Activated CD8-positive, alpha-beta T cell treated with anti-CD3 and anti-CD28 coated beads, Interleukin-2, amount 10 ng/mL, durations not matched to agents 7 days and 5 days (primary cell): ENCODE measurements around the gene PPP1R3A. TPM values are rescaled to one million over a fixed set of nuclear protein-coding genes. Genes with fewer than 3 reads are reported as not detected.

Experiments used
- ATAC-seq: fragments of 150-1000 bp; cut with Tn5 transposase; one replicate; pipeline ENCODE4 v1.10.0; 2021; ENCODE audit warnings: moderate library complexity
- CTCF ChIA-PET: fragments of 350-600 bp; sonication (Branson Sonifier 250); formaldehyde crosslinking; loops from one replicate; lab custom pipeline; 2021; ENCODE audit warnings: antibody characterized with exemption; lab: Charles Lee
- POLR2A ChIA-PET: fragments of 350-600 bp; sonication (Branson Sonifier 250); formaldehyde crosslinking; loops from one replicate; lab custom pipeline; 2021; ENCODE audit warnings: antibody characterized with exemption; lab: Charles Lee
- DNase-seq: peaks from one replicate; pipeline ENCODE4 v3.0.0-alpha.2; 2020
- H3K27ac Mint-ChIP-seq: one replicate; pipeline ENCODE4 v1.8.0; 2021; ENCODE audit warnings: mild to moderate bottlenecking, mixed read lengths
- H3K27me3 Mint-ChIP-seq: one replicate; pipeline ENCODE4 v1.8.0; 2021; ENCODE audit warnings: low read depth, mixed read lengths
- H3K36me3 Mint-ChIP-seq: one replicate; pipeline ENCODE4 v1.8.0; 2021; ENCODE audit warnings: low read depth, mixed read lengths
- H3K4me1 Mint-ChIP-seq: one replicate; pipeline ENCODE4 v1.8.0; 2021; ENCODE audit warnings: low read depth, mixed read lengths
- H3K4me3 Mint-ChIP-seq: one replicate; pipeline ENCODE4 v1.8.0; 2021; ENCODE audit warnings: mild to moderate bottlenecking, mixed read lengths
- H3K9me3 Mint-ChIP-seq: one replicate; pipeline ENCODE4 v1.8.0; 2022; ENCODE audit warnings: mixed read lengths; ENCODE audit not compliant: insufficient read depth
- total RNA-seq, 2 experiments: library from RNA; stranded (reverse); gene quantifications; one replicate each; pipeline ENCODE4 v1.2.3, GENCODE V29; 2021

The PPP1R3A gene
- total RNA-seq, 2 experiments from 2014 or later: not detected

DNA sequence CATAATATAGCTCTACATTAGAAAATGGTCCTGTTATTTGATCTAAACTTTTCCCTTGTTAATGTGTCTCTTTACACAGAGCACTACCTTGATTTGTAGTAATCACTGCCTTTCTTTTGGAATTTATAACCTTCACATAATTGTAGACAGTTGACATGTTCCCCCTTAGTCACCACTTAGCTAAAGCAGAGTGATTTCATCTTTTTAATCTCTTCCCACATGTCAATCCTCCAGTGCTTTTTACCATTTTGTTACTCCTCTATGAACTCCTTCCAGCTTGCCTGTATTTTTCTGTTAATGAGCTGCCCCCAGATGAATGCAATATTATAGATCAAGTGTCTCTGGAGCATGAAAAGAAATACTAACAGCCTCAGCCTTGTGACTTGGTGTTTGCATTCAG lies 2.6 kb upstream of the PPP1R3A start:
- no peaks in the 10 kb centered on the region for H3K9me3 Mint-ChIP-seq
- H3K4me1 Mint-ChIP-seq: no peaks in the 10 kb centered on the region
- H3K27me3 Mint-ChIP-seq: no peaks in the 10 kb centered on the region
- no peak overlapping the region for H3K4me3 Mint-ChIP-seq
- ATAC-seq (no peak), DNase-seq (no peak)
- POLR2A ChIA-PET: no interaction called here
- CTCF ChIA-PET: no interaction called here
- H3K36me3 Mint-ChIP-seq: no peaks in the 10 kb centered on the region
- no peak overlapping the region for H3K27ac Mint-ChIP-seq

DNA sequence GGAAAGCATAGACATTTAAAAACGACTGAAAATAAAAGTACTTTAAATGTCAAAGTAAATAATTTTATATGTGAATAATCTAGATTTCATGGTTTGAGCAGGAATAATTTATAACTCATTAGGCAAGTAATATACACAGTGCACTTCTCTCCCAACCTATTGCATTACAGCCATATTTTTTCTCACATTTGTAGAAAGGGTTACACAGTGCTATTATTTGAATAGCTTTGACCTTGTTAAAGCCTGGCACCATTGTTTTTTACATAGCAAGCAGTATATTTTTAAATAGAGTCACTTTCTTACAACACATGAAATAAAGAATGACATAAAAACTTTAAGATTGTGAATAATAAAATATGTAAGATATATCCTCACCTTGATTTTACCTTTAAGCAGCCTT lies 969 bp downstream of the PPP1R3A start:
- ChIA-PET POLR2A (no interaction called here), CTCF (no interaction called here)
- Mint-ChIP-seq H3K9me3 (no peaks in the 10 kb centered on the region), H3K27me3 (no peaks in the 10 kb centered on the region), H3K4me1 (no peaks in the 10 kb centered on the region), H3K4me3 (no peak overlapping the region), H3K27ac (no peak overlapping the region), H3K36me3 (no peaks in the 10 kb centered on the region)
- DNase-seq: no peak
- no peak for ATAC-seq

- ATAC-seq (no peak), DNase-seq (no peak)
- POLR2A ChIA-PET: no interaction called here
- Mint-ChIP-seq H3K27ac (no peak overlapping the region), H3K4me1 (no peaks in the 10 kb centered on the region), H3K4me3 (no peak overlapping the region), H3K9me3 (no peaks in the 10 kb centered on the region), H3K27me3 (no peaks in the 10 kb centered on the region), H3K36me3 (no peaks in the 10 kb centered on the region)
- CTCF ChIA-PET: no interaction called here
Observed at GRCh38 chr7:113915956-113916355, 2.9 kb downstream of the PPP1R3A start.

- no peak for DNase-seq
- H3K9me3 Mint-ChIP-seq: no peaks in the 10 kb centered on the region
- no peaks in the 10 kb centered on the region for H3K4me1 Mint-ChIP-seq
- no peak for ATAC-seq
- no peak overlapping the region for H3K4me3 Mint-ChIP-seq
- CTCF ChIA-PET: no interaction called here
- no peak overlapping the region for H3K27ac Mint-ChIP-seq
- H3K36me3 Mint-ChIP-seq: no peaks in the 10 kb centered on the region
- POLR2A ChIA-PET: no interaction called here
- H3K27me3 Mint-ChIP-seq: no peaks in the 10 kb centered on the region
Observed at GRCh38 chr7:113912876-113913275, 5.9 kb downstream of the PPP1R3A start.

- CTCF ChIA-PET: interaction anchor here (0.7 kb wide), 1 partner anchor 14 kb away, joined by 3 read pairs; no protein-coding TSS in a partner anchor
- Mint-ChIP-seq H3K9me3 (no peaks in the 10 kb centered on the region), H3K27ac (no peak overlapping the region), H3K36me3 (no peaks in the 10 kb centered on the region), H3K4me3 (no peak overlapping the region), H3K4me1 (no peaks in the 10 kb centered on the region), H3K27me3 (no peaks in the 10 kb centered on the region)
- POLR2A ChIA-PET: interaction anchor here (0.6 kb wide), 1 partner anchor 39 kb away, joined by 3 read pairs; no protein-coding TSS in a partner anchor
- ATAC-seq (no peak), DNase-seq (no peak)
Observed at GRCh38 chr7:113907617-113908016, 11.2 kb downstream of the PPP1R3A start.

GRCh38 chr7:113904521-113904920 lies 14.3 kb downstream of the PPP1R3A start:
- H3K4me1 Mint-ChIP-seq: no peaks in the 10 kb centered on the region
- ATAC-seq: no peak
- DNase-seq: no peak
- no peaks in the 10 kb centered on the region for H3K36me3 Mint-ChIP-seq
- CTCF ChIA-PET: no interaction called here
- H3K9me3 Mint-ChIP-seq: no peaks in the 10 kb centered on the region
- POLR2A ChIA-PET: no interaction called here
- no peak overlapping the region for H3K4me3 Mint-ChIP-seq
- no peak overlapping the region for H3K27ac Mint-ChIP-seq
- H3K27me3 Mint-ChIP-seq: no peaks in the 10 kb centered on the region

- ChIA-PET CTCF (interaction anchor here (0.6 kb wide), 1 partner anchor 15 kb away, joined by 3 read pairs; no protein-coding TSS in a partner anchor), POLR2A (no interaction called here)
- H3K9me3 Mint-ChIP-seq: no peaks in the 10 kb centered on the region
- no peaks in the 10 kb centered on the region for H3K36me3 Mint-ChIP-seq
- H3K27me3 Mint-ChIP-seq: no peaks in the 10 kb centered on the region
- no peak overlapping the region for H3K27ac Mint-ChIP-seq
- DNase-seq: no peak
- H3K4me3 Mint-ChIP-seq: no peak overlapping the region
- H3K4me1 Mint-ChIP-seq: no peaks in the 10 kb centered on the region
- ATAC-seq: no peak
Observed at GRCh38 chr7:113892818-113893217, 26.0 kb downstream of the PPP1R3A start.

- ChIA-PET CTCF (no interaction called here), POLR2A (no interaction called here)
- no peak for ATAC-seq
- Mint-ChIP-seq H3K36me3 (no peaks in the 10 kb centered on the region), H3K9me3 (no peaks in the 10 kb centered on the region), H3K27ac (no peak overlapping the region), H3K4me1 (no peaks in the 10 kb centered on the region), H3K27me3 (no peaks in the 10 kb centered on the region), H3K4me3 (no peak overlapping the region)
- no peak for DNase-seq
Observed at GRCh38 chr7:113891828-113892227, 27.0 kb downstream of the PPP1R3A start.

DNA sequence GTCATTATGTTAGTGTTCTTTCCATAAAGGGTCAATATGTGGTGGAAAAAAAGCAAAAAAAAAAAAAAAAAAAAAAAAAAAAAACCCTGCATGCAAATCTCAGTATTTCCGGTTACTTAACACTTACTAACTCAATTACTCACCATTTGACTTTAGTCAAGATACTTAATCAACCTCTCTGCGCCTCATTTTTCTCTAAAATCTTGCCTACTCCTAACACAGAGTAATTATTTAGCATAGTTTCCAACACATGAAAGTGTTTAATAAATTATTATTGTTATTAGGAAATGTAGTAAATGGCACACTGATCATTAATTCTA lies 27.8 kb downstream of the PPP1R3A start:
- H3K9me3 Mint-ChIP-seq: no peaks in the 10 kb centered on the region
- CTCF ChIA-PET: no interaction called here
- ATAC-seq (no peak), DNase-seq (no peak)
- H3K36me3 Mint-ChIP-seq: no peaks in the 10 kb centered on the region
- no peak overlapping the region for H3K4me3 Mint-ChIP-seq
- no peaks in the 10 kb centered on the region for H3K4me1 Mint-ChIP-seq
- POLR2A ChIA-PET: no interaction called here
- no peak overlapping the region for H3K27ac Mint-ChIP-seq
- no peaks in the 10 kb centered on the region for H3K27me3 Mint-ChIP-seq

DNA sequence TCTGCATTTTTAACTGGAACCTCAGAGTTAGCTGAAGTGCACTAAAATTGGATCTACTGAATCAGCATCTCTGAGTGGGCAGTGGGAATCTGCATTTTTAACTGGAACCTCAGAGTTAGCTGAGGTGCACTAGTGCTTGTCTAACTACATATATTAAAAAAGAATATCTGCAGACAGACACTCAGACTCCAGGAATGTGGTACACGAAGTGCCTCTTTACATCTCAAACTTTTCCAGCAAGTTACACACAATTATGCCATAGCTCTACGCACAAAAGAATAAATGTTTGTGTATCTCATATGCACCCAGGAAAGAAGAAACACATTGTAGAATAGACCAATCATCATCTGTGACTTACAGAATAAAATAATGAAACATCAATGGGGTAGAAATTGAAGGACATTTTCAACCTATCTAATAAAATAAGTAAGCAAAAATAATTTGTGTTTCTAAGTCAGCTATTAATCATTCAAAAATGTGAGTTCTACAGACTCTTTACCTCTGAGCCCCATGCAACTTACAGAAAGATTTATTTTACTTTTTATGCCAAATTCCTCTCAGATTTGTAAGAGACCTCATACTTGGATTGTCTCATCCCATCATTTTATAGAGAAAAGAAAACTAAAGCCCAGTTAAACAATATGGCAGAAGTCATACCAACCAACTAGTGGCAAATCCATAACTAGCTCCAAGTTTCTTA lies 28.3 kb downstream of the PPP1R3A start:
- Mint-ChIP-seq H3K9me3 (no peaks in the 10 kb centered on the region), H3K4me3 (no peak overlapping the region), H3K4me1 (no peaks in the 10 kb centered on the region), H3K36me3 (no peaks in the 10 kb centered on the region), H3K27me3 (no peaks in the 10 kb centered on the region), H3K27ac (no peak overlapping the region)
- POLR2A ChIA-PET: no interaction called here
- CTCF ChIA-PET: no interaction called here
- ATAC-seq: no peak
- no peak for DNase-seq

GRCh38 chr7:113883096-113883495 lies 35.7 kb downstream of the PPP1R3A start:
- Mint-ChIP-seq H3K4me1 (no peaks in the 10 kb centered on the region), H3K36me3 (no peaks in the 10 kb centered on the region), H3K27me3 (no peaks in the 10 kb centered on the region), H3K9me3 (no peaks in the 10 kb centered on the region), H3K4me3 (no peak overlapping the region), H3K27ac (no peak overlapping the region)
- no peak for ATAC-seq
- POLR2A ChIA-PET: no interaction called here
- CTCF ChIA-PET: no interaction called here
- no peak for DNase-seq

GRCh38 chr7:113880559-113880958 lies 38.2 kb downstream of the PPP1R3A start:
- DNase-seq: no peak
- Mint-ChIP-seq H3K36me3 (no peaks in the 10 kb centered on the region), H3K27me3 (no peaks in the 10 kb centered on the region), H3K4me1 (no peaks in the 10 kb centered on the region), H3K4me3 (no peak overlapping the region), H3K9me3 (no peaks in the 10 kb centered on the region), H3K27ac (no peak overlapping the region)
- ChIA-PET POLR2A (no interaction called here), CTCF (no interaction called here)
- ATAC-seq: no peak
